ENCODE results near the gene ULK1.

DNA sequence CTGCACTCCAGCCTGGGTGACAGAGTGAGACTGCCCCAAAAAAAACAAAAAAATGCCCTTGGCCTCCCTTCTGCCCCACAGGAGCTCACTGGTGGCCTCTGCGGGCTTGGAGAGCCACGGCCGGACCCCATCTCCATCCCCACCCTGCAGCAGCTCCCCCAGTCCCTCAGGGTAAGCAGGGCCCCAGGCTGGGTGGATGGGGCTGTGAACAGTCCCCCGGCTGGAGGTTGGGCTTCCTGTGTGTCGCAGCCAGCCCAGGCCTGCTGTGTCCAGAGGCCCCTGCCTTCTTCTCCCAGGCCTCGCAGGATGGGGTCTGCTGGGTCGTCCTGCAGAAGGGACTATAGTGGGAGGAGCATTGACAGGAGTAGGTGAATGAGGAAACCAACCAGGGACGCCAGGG lies 19.2 kb downstream of the ULK1 start:
- TF ChIP-seq, protein P1, sequence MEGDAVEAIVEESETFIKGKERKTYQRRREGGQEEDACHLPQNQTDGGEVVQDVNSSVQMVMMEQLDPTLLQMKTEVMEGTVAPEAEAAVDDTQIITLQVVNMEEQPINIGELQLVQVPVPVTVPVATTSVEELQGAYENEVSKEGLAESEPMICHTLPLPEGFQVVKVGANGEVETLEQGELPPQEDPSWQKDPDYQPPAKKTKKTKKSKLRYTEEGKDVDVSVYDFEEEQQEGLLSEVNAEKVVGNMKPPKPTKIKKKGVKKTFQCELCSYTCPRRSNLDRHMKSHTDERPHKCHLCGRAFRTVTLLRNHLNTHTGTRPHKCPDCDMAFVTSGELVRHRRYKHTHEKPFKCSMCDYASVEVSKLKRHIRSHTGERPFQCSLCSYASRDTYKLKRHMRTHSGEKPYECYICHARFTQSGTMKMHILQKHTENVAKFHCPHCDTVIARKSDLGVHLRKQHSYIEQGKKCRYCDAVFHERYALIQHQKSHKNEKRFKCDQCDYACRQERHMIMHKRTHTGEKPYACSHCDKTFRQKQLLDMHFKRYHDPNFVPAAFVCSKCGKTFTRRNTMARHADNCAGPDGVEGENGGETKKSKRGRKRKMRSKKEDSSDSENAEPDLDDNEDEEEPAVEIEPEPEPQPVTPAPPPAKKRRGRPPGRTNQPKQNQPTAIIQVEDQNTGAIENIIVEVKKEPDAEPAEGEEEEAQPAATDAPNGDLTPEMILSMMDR (IDR thresholded peaks at IDR 0.05; ENCODE audit: low read depth, low read length, poor library complexity, severe bottlenecking) = no peak
- no peak for TF ChIP-seq EZH2phosphoT487 (IDR thresholded peaks at IDR 0.05; ENCODE audit: borderline replicate concordance, low read length)
